LNCAP (cell line): ENCODE data around the gene MUC4.

Experiments
- CTCF ChIP-seq: fragments of 450-650 bp; IDR thresholded peaks from 2 replicates; pipeline ENCODE4 v1.5.1; 2017; ENCODE audit warnings: mild to moderate bottlenecking

MUC4 gene

GRCh38 chr3:195794708-195795107 is 17.0 kb downstream of the MUC4 start:
- TF ChIP-seq CTCF, result no peak

GRCh38 chr3:195790901-195791300 is 20.8 kb downstream of the MUC4 start:
- TF ChIP-seq CTCF, result no peak

DNA sequence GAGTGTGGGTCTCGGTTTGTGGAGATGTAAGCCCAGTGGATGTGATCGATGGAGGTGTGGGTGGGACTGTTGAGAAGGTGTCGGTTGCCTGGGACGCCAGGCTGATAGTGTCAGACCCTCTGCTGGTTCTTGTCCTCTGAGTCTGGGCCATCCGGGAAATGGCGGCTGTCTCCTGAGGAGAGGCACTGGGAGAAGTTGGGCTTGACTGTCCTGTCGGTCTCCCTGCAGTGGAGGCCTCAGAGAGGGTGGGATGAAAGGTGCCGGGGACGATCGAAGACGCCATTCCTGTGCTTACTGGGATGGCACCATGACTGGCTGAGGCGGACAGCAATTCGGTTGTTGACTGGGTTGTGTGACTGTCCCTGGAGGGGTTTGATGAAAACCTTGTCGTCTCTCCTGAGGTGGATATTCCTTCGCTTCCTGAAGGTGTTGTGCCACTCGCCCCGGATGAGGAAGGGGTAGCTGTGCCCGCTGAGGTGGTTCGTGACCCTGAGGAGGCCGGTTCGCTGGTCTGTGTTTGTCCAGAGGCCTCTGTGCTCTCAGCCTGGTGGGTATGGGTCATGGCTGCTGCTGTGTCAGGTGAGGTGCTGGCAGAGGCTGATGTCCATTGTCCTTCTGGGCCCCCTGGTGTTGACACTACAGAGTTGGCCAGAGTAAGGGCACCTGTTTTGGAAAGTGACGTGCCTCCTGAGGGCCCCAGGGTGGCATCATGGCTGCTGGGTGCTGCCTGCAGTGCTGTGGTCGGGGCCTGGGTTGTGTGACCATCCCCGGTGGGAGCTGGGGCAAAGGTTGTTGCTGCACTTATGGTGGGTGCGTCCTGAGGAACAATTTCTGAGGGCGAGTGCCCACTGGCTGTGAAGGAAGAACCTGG is 22.8 kb downstream of the MUC4 start:
- no peak for TF ChIP-seq CTCF

DNA sequence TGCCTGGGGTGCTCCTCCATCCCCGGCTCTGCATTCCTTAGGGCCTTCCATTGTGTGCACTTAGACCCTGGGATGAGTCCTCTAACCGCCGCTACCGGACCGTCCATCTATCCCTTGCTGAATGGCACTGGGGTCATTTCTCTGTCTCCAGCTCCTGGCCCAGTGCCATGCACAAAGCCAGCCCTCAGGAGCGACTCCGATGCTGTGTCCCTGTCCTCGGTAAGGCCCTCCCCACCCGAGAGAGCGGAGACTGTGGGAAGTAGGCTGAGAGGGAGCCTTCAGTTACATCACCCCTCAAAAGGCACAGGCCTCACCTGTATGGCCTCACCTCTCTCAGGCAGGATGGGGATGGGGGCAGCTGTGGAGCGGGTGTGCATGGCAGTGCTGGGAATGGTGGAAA is 33.8 kb downstream of the MUC4 start:
- TF ChIP-seq CTCF, result no peak

- peak; percentile 70 for TF ChIP-seq CTCF
Measured at GRCh38 chr3:195774917-195775316, 36.8 kb downstream of the MUC4 start.

DNA sequence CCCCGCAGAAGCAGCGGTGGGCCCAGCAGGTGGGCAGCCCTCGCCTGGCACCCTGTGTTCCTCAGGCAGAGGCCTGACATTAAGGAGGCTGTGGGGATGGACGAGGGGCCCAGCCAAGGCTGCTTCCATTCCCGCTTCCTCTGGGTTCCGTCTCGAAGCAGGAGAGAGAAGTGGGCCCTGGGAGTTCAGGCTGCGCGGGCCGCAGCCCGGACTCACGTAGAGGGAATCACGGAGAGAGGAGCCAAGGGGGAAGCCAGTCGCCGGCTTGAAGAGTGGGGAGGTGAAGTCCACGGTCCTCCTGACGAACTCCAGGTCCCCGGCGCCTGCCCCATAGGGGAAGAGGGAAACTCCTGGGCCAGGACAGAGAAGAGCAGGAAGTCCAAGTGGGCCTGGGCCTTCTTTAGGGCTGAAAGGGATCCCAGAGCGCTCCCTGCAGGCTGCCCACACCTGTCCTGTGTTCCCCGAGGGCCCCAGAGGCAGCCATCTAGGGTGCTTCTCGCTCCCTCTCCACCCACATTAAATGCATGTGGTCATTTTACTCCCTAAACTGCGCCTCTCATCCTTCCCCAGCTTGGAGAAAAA is 37.7 kb downstream of the MUC4 start:
- TF ChIP-seq CTCF, result no peak

GRCh38 chr3:195771646-195772300 is 40.0 kb downstream of the MUC4 start:
- TF ChIP-seq CTCF, result no peak
